Liver (tissue), 3 donors: Measurements from ENCODE around the gene NMU.

ENCODE experiments used
- CTCF ChIP-seq: fragments of 150-350 bp; IDR thresholded peaks from 2 replicates; pipeline ENCODE4 v1.5.1; 2017; ENCODE audit warnings: improper control_type of control experiment, low read depth, low read length; ENCODE audit not compliant: missing input control
- JUND ChIP-seq, 2 donors: IDR thresholded peaks; 2 replicates each; pipeline ENCODE4 v1.6.1; 2016; ENCODE audit warnings: antibody characterized with exemption in 2 of 2
- MAX ChIP-seq: IDR thresholded peaks from 2 replicates; pipeline ENCODE4 v1.6.1; 2016; ENCODE audit warnings: antibody characterized with exemption
- NR2F2 ChIP-seq: IDR thresholded peaks from 2 replicates; pipeline ENCODE4 v1.6.1; 2016; ENCODE audit warnings: antibody characterized with exemption
- RAD21 ChIP-seq, 2 donors: IDR thresholded peaks; 2 replicates each; pipeline ENCODE4 v1.6.1; 2016; ENCODE audit warnings: antibody characterized with exemption in 2 of 2, mild to moderate bottlenecking in 2 of 2
- REST ChIP-seq: IDR thresholded peaks from 2 replicates; pipeline ENCODE4 v1.6.1; 2016; ENCODE audit warnings: antibody characterized with exemption, mild to moderate bottlenecking
- RXRA ChIP-seq, 2 donors: IDR thresholded peaks; 2 replicates each; pipeline ENCODE4 v1.6.1; 2017 to 2018; ENCODE audit warnings: antibody characterized with exemption in 2 of 2, mild to moderate bottlenecking in 1 of 2
- SP1 ChIP-seq: IDR thresholded peaks from 2 replicates; pipeline ENCODE4 v1.6.1; 2018; ENCODE audit warnings: antibody characterized with exemption, mild to moderate bottlenecking
- TAF1 ChIP-seq: conservative IDR thresholded peaks from 2 replicates; pipeline ENCODE4 v1.6.1; 2016; ENCODE audit warnings: antibody characterized with exemption, mild to moderate bottlenecking
- YY1 ChIP-seq: IDR thresholded peaks from 2 replicates; pipeline ENCODE4 v1.6.1; 2016; ENCODE audit warnings: antibody characterized with exemption, mild to moderate bottlenecking
- ZBTB33 ChIP-seq: IDR thresholded peaks from 2 replicates; pipeline ENCODE4 v1.6.1; 2016; ENCODE audit warnings: antibody characterized with exemption
- donor health status: healthy.
- donor health status: healthy.

GRCh38 chr4:55618546-55619143 lies 17.5 kb downstream of the NMU start:
- TF ChIP-seq CTCF: no peak
- TF ChIP-seq YY1: no peak
- TF ChIP-seq REST: no peak
- no peak for TF ChIP-seq RAD21 (IDR thresholded peaks at IDR 0.05)
- TF ChIP-seq TAF1: no peak
- TF ChIP-seq MAX: no peak
- no peak for TF ChIP-seq NR2F2
- TF ChIP-seq ZBTB33: no peak
- TF ChIP-seq SP1: no peak
- TF ChIP-seq JUND (IDR thresholded peaks at IDR 0.05): no peak
- TF ChIP-seq RXRA (IDR thresholded peaks at IDR 0.05): no peak
